22Rv1 (cell line): ENCODE measurements around the gene KRTAP10-5.
"Not testable (repeated sequence)": the region's sequence is repeated elsewhere in the genome, so short reads cannot be mapped to it uniquely, and the experiment has no call there.

Experiments used
- CTCF ChIP-seq: fragments of 450-650 bp; IDR thresholded peaks from 2 replicates; pipeline ENCODE4 v1.5.1; 2017; ENCODE audit warnings: mild to moderate bottlenecking
- ZFX ChIP-seq: fragments of 450-650 bp; IDR thresholded peaks from 2 replicates; pipeline ENCODE4 v1.6.1; 2017; ENCODE audit warnings: antibody characterized with exemption, borderline replicate concordance

GRCh38 chr21:44610157-44610843 is 29.9 kb upstream of the KRTAP10-5 start:
- TF ChIP-seq CTCF, ZFX: not testable (repeated sequence)
